Stimulated activated CD4-positive, alpha-beta T cell treated with anti-CD3 and anti-CD28 coated beads, TNF-alpha, amount 100 ng/mL, for 48 hours (primary cell): ENCODE results near the gene ZNF227.
"Not testable (repeated sequence)": the region's sequence is repeated elsewhere in the genome, so short reads cannot be mapped to it uniquely, and the experiment has no call there.

Source experiments
- DNase-seq, 3 donors: peaks; one replicate each; pipeline ENCODE4 v3.0.0-alpha.2; 2020; ENCODE audit warnings: low read depth in 3 of 3

The ZNF227 gene

DNA sequence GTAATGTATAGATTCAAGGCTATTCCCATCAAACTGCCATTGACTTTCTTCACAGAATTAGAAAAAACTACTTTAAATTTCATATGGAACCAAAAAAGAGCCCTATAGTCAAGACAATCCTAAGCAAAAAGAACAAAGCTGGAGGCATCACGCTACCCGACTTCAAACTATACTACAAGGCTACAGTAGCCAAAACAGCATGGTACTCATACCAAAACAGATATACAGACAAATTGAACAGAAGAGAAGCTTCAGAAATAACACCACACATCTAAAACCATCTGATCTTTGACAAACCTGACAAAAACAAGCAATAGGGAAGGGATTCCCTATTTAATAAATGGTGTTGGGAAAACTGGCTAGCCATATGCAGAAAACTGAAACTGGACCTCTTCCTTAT lies 40.0 kb downstream of the ZNF227 start:
- not testable (repeated sequence) for DNase-seq

DNA sequence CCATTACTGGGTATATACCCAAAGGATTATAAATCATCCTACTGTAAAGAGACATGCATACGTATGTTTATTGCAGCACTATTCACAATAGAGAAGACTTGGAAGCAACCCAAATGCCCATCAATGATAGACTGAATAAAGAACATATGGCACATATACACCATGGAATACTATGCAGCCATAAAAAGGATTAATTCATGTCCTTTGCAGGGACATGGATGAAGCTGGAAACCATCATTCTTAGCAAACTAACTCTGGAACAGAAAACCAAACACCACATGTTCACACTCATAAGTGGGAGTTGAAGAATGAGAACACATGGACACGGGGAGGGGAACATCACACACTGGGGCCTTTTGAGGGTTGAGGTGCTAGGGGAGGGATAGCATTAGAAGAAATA lies 41.1 kb downstream of the ZNF227 start:
- DNase-seq = not testable (repeated sequence)

GRCh38 chr19:44254496-44254895 lies 42.2 kb downstream of the ZNF227 start:
- DNase-seq = no peak

DNA sequence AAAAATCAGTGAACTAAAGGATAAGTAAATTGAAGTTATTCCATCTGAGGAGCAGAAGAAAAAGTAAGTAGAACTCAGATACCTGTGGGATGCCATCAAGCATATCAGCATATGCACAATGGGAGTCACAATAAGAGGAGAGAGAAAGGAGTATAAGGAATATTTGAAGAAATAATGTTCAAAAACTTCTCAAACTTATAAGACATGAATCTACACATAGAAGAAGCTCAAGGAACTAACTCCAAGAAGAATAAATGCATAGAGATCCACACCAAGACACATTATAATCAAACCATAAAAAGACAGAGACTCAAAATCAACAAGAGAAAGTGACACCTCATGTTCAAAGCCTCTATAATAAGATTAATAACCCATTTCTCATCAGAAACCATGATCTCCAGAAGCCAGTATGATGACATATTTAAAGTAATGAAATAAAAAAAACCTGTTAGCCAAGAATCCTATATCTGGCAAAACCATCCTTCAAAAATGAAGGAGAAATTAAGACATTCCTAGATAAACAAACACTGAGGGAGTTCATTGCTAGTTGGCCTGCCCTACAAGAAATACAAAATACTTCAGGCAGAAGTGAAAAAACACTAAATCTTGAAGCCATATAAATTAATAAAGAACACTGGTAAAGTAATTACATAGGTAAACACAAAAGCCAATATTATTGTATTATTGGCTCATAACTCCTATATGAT lies 43.5 kb downstream of the ZNF227 start:
- no peak for DNase-seq

GRCh38 chr19:44258136-44258535 lies 45.8 kb downstream of the ZNF227 start:
- no peak for DNase-seq

GRCh38 chr19:44258835-44259413 lies 46.6 kb downstream of the ZNF227 start:
- DNase-seq = no peak

- DNase-seq = no peak
Measured at GRCh38 chr19:44260343-44260681, 48.0 kb downstream of the ZNF227 start.

GRCh38 chr19:44260695-44261446 lies 48.5 kb downstream of the ZNF227 start:
- no peak for DNase-seq

- no peak for DNase-seq
Measured at GRCh38 chr19:44277331-44277730, 65.0 kb downstream of the ZNF227 start.

- no peak for DNase-seq
Measured at GRCh38 chr19:44278181-44278690, 65.9 kb downstream of the ZNF227 start.

- no peak for DNase-seq
Measured at GRCh38 chr19:44280916-44281315, 68.6 kb downstream of the ZNF227 start.

GRCh38 chr19:44282846-44283245 lies 70.5 kb downstream of the ZNF227 start:
- no peak for DNase-seq

GRCh38 chr19:44284968-44285367 lies 72.6 kb downstream of the ZNF227 start:
- DNase-seq = no peak
